Activated CD8-positive, alpha-beta memory T cell treated with anti-CD3 and anti-CD28 coated beads for 36 hours (primary cell): ENCODE measurements around the gene WNT5A. TPM values are rescaled to one million over a fixed set of nuclear protein-coding genes. Genes with fewer than 3 reads are reported as not detected.

Experiments
- CTCF ChIA-PET: fragments of 350-600 bp; sonication (Branson Sonifier 250); formaldehyde crosslinking; loops from one replicate; lab custom pipeline; 2021; ENCODE audit warnings: antibody characterized with exemption; lab: Charles Lee
- POLR2A ChIA-PET: fragments of 350-600 bp; sonication (Branson Sonifier 250); formaldehyde crosslinking; loops from one replicate; lab custom pipeline; 2021; ENCODE audit warnings: antibody characterized with exemption; lab: Charles Lee
- total RNA-seq, 2 experiments: library from RNA; stranded (reverse); gene quantifications; one replicate each; pipeline ENCODE4 v1.2.3, GENCODE V29; 2021

WNT5A gene
- total RNA-seq, 2 experiments from 2014 or later: not detected

GRCh38 chr3:55423782-55424181 is 63.3 kb downstream of the WNT5A start:
- ChIA-PET CTCF (no interaction called here), POLR2A (no interaction called here)

- ChIA-PET POLR2A (no interaction called here), CTCF (no interaction called here)
Observed at GRCh38 chr3:55417211-55417610, 69.9 kb downstream of the WNT5A start.

GRCh38 chr3:55416331-55416821 is 70.7 kb downstream of the WNT5A start:
- POLR2A ChIA-PET: no interaction called here
- CTCF ChIA-PET: no interaction called here
